Kidney (tissue), 14 donors: ENCODE data around the gene EIF2B4. TPM values are rescaled to one million over a fixed set of nuclear protein-coding genes. Genes with fewer than 3 reads are reported as not detected.

Source experiments
- DNase-seq, 5 donors: peaks; one replicate each; pipeline ENCODE4 v3.0.0-alpha.2; 2013 to 2020
- FAIRE-seq: peaks from 2 replicates; lab custom pipeline; 2012; peaks lifted over from hg19 to GRCh38; lab: Jason Lieb, UNC
- H3K27ac ChIP-seq, 2 donors: one replicate each; pipeline ENCODE4 v1.7.0; 2013; ENCODE audit warnings: low read depth in 2 of 2, low read length in 2 of 2, inconsistent platforms in 1 of 2
- H3K27me3 ChIP-seq: one replicate; pipeline ENCODE4 v1.7.1; 2013; ENCODE audit warnings: low read length, inconsistent platforms; ENCODE audit not compliant: control insufficient read depth, insufficient read depth
- H3K36me3 ChIP-seq, 3 donors: one replicate each; pipeline versions ENCODE4 v1.7.0 to v1.7.1; 2013; ENCODE audit warnings: low read length in 3 of 3, control low read depth in 1 of 3, inconsistent platforms in 1 of 3; ENCODE audit not compliant: insufficient read depth in 3 of 3, control insufficient read depth in 2 of 3
- H3K4me1 ChIP-seq, 3 donors: one replicate each; pipeline versions ENCODE4 v1.7.0 to v1.7.1; 2013; ENCODE audit warnings: low read length in 3 of 3, inconsistent platforms in 1 of 3, low read depth in 1 of 3; ENCODE audit not compliant: control insufficient read depth in 2 of 3, insufficient read depth in 2 of 3
- H3K4me3 ChIP-seq, 3 donors: one replicate each; pipeline versions ENCODE4 v1.7.0 to v1.8.1; 2013; ENCODE audit warnings: low read length in 3 of 3, control low read depth in 1 of 3, inconsistent platforms in 1 of 3
- H3K9ac ChIP-seq, 3 donors: one replicate each; pipeline versions ENCODE4 v1.7.0 to v1.7.1; 2013; ENCODE audit warnings: low read length in 3 of 3, control low read depth in 1 of 3, inconsistent platforms in 1 of 3
- H3K9me3 ChIP-seq, 3 donors: one replicate each; pipeline versions ENCODE4 v1.7.0 to v1.7.1; 2013; ENCODE audit warnings: low read length in 3 of 3, control low read depth in 1 of 3, inconsistent platforms in 1 of 3; ENCODE audit not compliant: control insufficient read depth in 2 of 3, insufficient read depth in 1 of 3
- intact Hi-C: fragments of 100-400 bp; cut with DNase I; formaldehyde crosslinking; loops from one replicate; pipeline ENCODE4 v1.11.1; 2022
- polyA plus RNA-seq: library from polyadenylated mRNA; stranded (reverse); fragments of 350-450 nt; fragmentation: Illumina TruSeq; extraction: RNeasy Lipid Tissue Mini Kit (QIAGEN cat#74804); gene quantifications from one replicate; pipeline ENCODE4 v1.2.3, GENCODE V29; 2014; ENCODE audit warnings: low read depth, low replicate concordance; ENCODE audit not compliant: insufficient read depth
- total RNA-seq: library from RNA; stranded (reverse); fragmentation: NEBNext Ultra II Directional; extraction: Animal tissue kit (Norgen Biotek cat#: 25700); gene quantifications from one replicate; pipeline ENCODE4 v1.2.1, GENCODE V29; 2021
- TF ChIP-seq, protein P1 (sequence below): IDR thresholded peaks from 3 replicates; pipeline ENCODE4 v1.5.1; 2012; ENCODE audit warnings: mild to moderate bottlenecking, moderate library complexity, borderline replicate concordance; ENCODE audit not compliant: insufficient read depth; ENCODE audit errors: extremely low read depth
- donor health status: control.
- donor health status: control.
- donor health status: control.
- donor health status: control.
- donor health status: control.
- donor health status: DM: yes; HTN: yes; CAD: no.
- donor health status: Normal renal cell carcinoma (clear cell type).

EIF2B4 gene
- total and polyA plus RNA-seq, 2 donors from 2014 or later, result 35.8 to 49.6 TPM

DNA sequence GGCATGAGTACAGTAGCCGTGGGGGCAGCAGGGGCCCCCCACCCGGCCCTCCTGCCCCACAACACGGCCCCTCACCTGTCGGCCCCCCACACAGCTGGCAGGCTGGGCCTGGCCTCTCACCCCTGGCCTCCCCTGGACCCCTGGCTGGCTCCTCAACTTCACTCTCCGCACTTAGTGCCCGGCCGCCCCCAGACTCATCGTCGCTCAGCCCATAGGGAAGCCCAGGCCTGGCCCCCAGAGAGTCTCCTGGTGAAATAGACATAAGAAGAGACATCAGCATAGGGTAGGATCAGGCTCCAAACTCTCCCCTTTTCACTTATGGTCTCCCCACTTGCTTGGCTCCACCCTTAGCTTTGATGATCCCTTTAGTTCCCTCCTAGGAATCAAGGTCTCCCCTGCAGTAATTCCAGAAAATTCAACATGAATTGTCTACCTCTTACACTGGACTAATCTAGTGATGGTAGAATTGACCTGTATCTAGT lies 8.7 kb upstream of the EIF2B4 start:
- intact Hi-C loops, result no loop called here
- Histone ChIP-seq H3K27ac (no peak overlapping the region), H3K4me3 (peak overlapping the region in 1 of 3 donors; percentile 85), H3K9ac (peak overlapping the region in 1 of 3 donors; percentile 96), H3K9me3 (no peaks in the 10 kb centered on the region), H3K4me1 (peaks cover 3 to 15% (median 14%) of the 10 kb centered on the region in 3 donors), H3K36me3 (peaks cover 3 to 50% (median 34%) of the 10 kb centered on the region in 3 donors), H3K27me3 (no peaks in the 10 kb centered on the region)
- no peak for FAIRE-seq
- no peak for DNase-seq
- TF ChIP-seq, protein P1, sequence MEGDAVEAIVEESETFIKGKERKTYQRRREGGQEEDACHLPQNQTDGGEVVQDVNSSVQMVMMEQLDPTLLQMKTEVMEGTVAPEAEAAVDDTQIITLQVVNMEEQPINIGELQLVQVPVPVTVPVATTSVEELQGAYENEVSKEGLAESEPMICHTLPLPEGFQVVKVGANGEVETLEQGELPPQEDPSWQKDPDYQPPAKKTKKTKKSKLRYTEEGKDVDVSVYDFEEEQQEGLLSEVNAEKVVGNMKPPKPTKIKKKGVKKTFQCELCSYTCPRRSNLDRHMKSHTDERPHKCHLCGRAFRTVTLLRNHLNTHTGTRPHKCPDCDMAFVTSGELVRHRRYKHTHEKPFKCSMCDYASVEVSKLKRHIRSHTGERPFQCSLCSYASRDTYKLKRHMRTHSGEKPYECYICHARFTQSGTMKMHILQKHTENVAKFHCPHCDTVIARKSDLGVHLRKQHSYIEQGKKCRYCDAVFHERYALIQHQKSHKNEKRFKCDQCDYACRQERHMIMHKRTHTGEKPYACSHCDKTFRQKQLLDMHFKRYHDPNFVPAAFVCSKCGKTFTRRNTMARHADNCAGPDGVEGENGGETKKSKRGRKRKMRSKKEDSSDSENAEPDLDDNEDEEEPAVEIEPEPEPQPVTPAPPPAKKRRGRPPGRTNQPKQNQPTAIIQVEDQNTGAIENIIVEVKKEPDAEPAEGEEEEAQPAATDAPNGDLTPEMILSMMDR, result no peak

DNA sequence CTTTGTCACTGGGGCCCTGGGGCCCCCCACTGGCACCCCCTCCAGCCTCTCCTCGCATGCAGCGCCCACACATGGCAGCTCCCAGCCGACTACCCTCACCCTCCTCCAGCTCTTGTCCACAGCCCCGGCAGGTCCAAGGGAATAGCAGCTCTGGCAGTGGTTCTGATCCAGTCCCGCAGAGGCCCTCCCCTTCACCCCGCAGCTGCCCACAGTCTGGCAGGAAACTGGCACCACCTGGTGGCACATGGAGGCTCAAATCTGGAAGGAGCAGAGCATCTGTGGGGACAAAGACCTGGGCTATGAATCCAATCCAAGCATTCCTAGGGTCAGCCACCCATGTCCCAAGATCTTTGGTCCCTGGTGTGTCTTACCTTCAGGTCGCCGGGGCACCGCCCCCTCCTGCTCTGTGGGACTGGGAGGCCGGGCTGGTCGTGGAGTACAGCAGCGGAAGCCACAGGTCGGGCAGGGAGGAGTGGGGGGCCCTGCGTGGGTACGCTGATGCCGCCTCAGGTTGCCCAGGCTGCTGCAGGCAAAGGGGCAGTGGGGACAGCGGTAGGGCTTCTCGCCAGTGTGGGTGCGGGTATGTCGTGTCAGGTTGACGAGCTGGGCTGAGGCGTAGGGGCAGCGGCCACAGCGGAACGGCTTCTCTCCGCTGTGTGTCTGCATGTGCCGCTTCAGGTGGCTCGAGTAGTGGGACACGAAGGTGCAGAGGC lies 8.1 kb upstream of the EIF2B4 start:
- TF ChIP-seq, protein P1, result peak; percentile 42
- Histone ChIP-seq H3K27ac (no peak overlapping the region), H3K27me3 (no peaks in the 10 kb centered on the region), H3K4me1 (peaks cover 3 to 15% (median 14%) of the 10 kb centered on the region in 3 donors), H3K9me3 (no peaks in the 10 kb centered on the region), H3K9ac (no peak overlapping the region), H3K4me3 (peak overlapping the region in 1 of 3 donors; percentile 85), H3K36me3 (peaks cover 5 to 49% (median 31%) of the 10 kb centered on the region in 3 donors)
- FAIRE-seq (no peak), DNase-seq (peak; percentile 58 to 84 (median 80))
- intact Hi-C loops, result no loop called here

DNA sequence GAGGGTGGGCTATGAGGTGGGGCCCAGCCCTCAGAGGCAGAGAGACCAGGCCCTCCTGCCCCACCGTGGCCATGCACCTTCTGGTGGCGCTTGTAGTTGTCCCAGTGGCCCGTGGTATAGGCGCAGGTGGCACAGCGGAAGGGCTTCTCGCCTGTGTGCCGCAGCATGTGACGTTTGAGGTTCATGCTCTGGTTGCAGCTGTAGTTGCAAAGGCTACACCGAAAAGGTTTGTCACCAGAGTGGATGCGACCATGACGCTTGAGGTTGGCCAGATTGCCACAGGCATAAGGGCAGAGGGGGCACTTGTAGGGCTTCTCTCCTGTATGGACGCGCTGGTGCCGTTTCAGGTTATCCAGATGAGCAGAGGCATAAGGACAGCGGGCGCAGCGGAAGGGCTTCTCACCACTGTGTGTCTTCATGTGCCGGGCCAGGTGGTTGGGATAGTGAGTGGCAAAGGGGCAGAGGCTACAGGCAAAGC lies 7.5 kb upstream of the EIF2B4 start:
- FAIRE-seq (no peak), DNase-seq (peak in 1 of 5 donors; percentile 74)
- Histone ChIP-seq H3K9ac (no peak overlapping the region), H3K36me3 (peaks cover 5 to 46% (median 29%) of the 10 kb centered on the region in 3 donors), H3K9me3 (no peaks in the 10 kb centered on the region), H3K4me3 (no peak overlapping the region), H3K27me3 (no peaks in the 10 kb centered on the region), H3K4me1 (peaks cover 3 to 15% (median 14%) of the 10 kb centered on the region in 3 donors), H3K27ac (no peak overlapping the region)
- intact Hi-C loops, result no loop called here
- TF ChIP-seq, protein P1, result no peak
